OCI-LY7 (cell line): ENCODE results near the gene PCDHA10. TPM values are rescaled to one million over a fixed set of nuclear protein-coding genes. Genes with fewer than 3 reads are reported as not detected.

Experiments
- BruUV-seq: library from RNA; stranded (reverse); fragments of 400-500 nt; replicated peaks from 2 replicates; lab custom pipeline; 2021; lab: Mats Ljungman, UMichigan
- CTCF ChIA-PET: fragments of 300-600 bp; sonication (Branson Sonifier 250); formaldehyde crosslinking; loops from one replicate; lab custom pipeline; 2022; ENCODE audit warnings: antibody characterized with exemption; ENCODE audit not compliant: unreplicated experiment; lab: Charles Lee
- POLR2A ChIA-PET: fragments of 300-600 bp; sonication (Branson Sonifier 250); formaldehyde crosslinking; loops from one replicate; lab custom pipeline; 2022; ENCODE audit warnings: antibody characterized with exemption; lab: Charles Lee
- DNase-seq: peaks from one replicate; pipeline ENCODE4 v3.0.0-alpha.2; 2015; ENCODE audit warnings: low spot score
- H2AFZ ChIP-seq: fragments of 200-600 bp; sonication (generic), shearing (Covaris generic); 2 replicates; pipeline ENCODE4 v1.6.1; 2014; ENCODE audit warnings: mild to moderate bottlenecking, antibody characterized with exemption, low read length, moderate library complexity
- H3K27ac ChIP-seq: fragments of 200-600 bp; sonication (generic); 2 replicates; pipeline ENCODE4 v1.5.1; 2014; ENCODE audit warnings: mixed run types, low read depth, mild to moderate bottlenecking, moderate library complexity, low read length, inconsistent platforms; ENCODE audit not compliant: poor library complexity, severe bottlenecking
- H3K36me3 ChIP-seq: fragments of 200-600 bp; sonication (generic); 2 replicates; pipeline ENCODE4 v1.6.1; 2014; ENCODE audit warnings: mild to moderate bottlenecking, antibody characterized with exemption, low read length, moderate library complexity, mixed read lengths; ENCODE audit not compliant: insufficient read depth
- H3K4me1 ChIP-seq: fragments of 200-600 bp; sonication (generic); 2 replicates; pipeline ENCODE4 v1.5.1; 2014; ENCODE audit warnings: mild to moderate bottlenecking, low read length; ENCODE audit not compliant: insufficient read depth, poor library complexity, severe bottlenecking
- H3K4me2 ChIP-seq: fragments of 200-600 bp; sonication (generic); 2 replicates; pipeline ENCODE4 v1.6.1; 2014; ENCODE audit warnings: mild to moderate bottlenecking, low read length
- H3K4me3 ChIP-seq: fragments of 200-600 bp; sonication (generic); 2 replicates; pipeline ENCODE4 v1.5.1; 2014; ENCODE audit warnings: mild to moderate bottlenecking, low read depth, low read length; ENCODE audit not compliant: poor library complexity, severe bottlenecking
- H3K79me2 ChIP-seq: fragments of 200-600 bp; sonication (generic); 2 replicates; pipeline ENCODE4 v1.6.1; 2016; ENCODE audit warnings: low read depth, mild to moderate bottlenecking, low read length, moderate library complexity, mixed read lengths; ENCODE audit not compliant: insufficient read depth
- H3K9me2 ChIP-seq: fragments of 200-600 bp; sonication (generic); 2 replicates; pipeline ENCODE4 v1.6.1; 2016; ENCODE audit warnings: mild to moderate bottlenecking, low read length, mixed read lengths; ENCODE audit not compliant: insufficient read depth
- H3K9me3 ChIP-seq: fragments of 200-600 bp; sonication (generic); 2 replicates; pipeline ENCODE4 v1.6.1; 2014; ENCODE audit warnings: mild to moderate bottlenecking, mixed run types, low read length, mixed read lengths
- H4K20me1 ChIP-seq: fragments of 200-600 bp; sonication (generic); 2 replicates; pipeline ENCODE4 v1.6.1; 2014; ENCODE audit warnings: mild to moderate bottlenecking, antibody characterized with exemption, low read length, moderate library complexity, mixed read lengths; ENCODE audit not compliant: insufficient read depth
- EZH2phosphoT487 ChIP-seq: fragments of 200-600 bp; sonication (generic); IDR thresholded peaks from 2 replicates; pipeline ENCODE4 v1.6.1; 2018; ENCODE audit warnings: low read depth, borderline replicate concordance, mild to moderate bottlenecking, mixed run types, antibody characterized with exemption, low read length, moderate library complexity, mixed read lengths
- intact Hi-C: fragments of 100-400 bp; cut with micrococcal nuclease; formaldehyde crosslinking; loops from one replicate; pipeline ENCODE4 v1.10.0; 2022; ENCODE audit not compliant: unreplicated experiment
- total RNA-seq, 2 experiments: library from RNA; depleted of rRNA in 1 of 2; stranded (reverse); fragments of >200 nt in 1 of 2; shearing (Covaris generic) in 1 of 2; gene quantifications; 2 replicates each; pipeline ENCODE4 v1.2.3, GENCODE V29; 2014 to 2022
- TF ChIP-seq, protein P1 (sequence below): fragments of 200-600 bp; sonication (generic); conservative IDR thresholded peaks from 2 replicates; pipeline ENCODE4 v1.5.1; 2014; ENCODE audit warnings: mild to moderate bottlenecking, antibody characterized with exemption, low read length, moderate library complexity, mixed read lengths

The PCDHA10 gene
- total RNA-seq, 2 experiments from 2014 or later, result not detected

- H3K4me2 ChIP-seq, result no peak overlapping the region
- ChIA-PET POLR2A (no interaction called here), CTCF (no interaction called here)
- no peaks in the 10 kb centered on the region for H4K20me1 ChIP-seq
- no peak overlapping the region for H2AFZ ChIP-seq
- no peak for TF ChIP-seq EZH2phosphoT487
- TF ChIP-seq, protein P1, sequence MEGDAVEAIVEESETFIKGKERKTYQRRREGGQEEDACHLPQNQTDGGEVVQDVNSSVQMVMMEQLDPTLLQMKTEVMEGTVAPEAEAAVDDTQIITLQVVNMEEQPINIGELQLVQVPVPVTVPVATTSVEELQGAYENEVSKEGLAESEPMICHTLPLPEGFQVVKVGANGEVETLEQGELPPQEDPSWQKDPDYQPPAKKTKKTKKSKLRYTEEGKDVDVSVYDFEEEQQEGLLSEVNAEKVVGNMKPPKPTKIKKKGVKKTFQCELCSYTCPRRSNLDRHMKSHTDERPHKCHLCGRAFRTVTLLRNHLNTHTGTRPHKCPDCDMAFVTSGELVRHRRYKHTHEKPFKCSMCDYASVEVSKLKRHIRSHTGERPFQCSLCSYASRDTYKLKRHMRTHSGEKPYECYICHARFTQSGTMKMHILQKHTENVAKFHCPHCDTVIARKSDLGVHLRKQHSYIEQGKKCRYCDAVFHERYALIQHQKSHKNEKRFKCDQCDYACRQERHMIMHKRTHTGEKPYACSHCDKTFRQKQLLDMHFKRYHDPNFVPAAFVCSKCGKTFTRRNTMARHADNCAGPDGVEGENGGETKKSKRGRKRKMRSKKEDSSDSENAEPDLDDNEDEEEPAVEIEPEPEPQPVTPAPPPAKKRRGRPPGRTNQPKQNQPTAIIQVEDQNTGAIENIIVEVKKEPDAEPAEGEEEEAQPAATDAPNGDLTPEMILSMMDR, result no peak
- H3K4me3 ChIP-seq, result no peak overlapping the region
- no peaks in the 10 kb centered on the region for H3K4me1 ChIP-seq
- BruUV-seq, result no TSS peak
- no peaks in the 10 kb centered on the region for H3K36me3 ChIP-seq
- H3K9me2 ChIP-seq, result no peaks in the 10 kb centered on the region
- intact Hi-C loops, result no loop called here
- no peak overlapping the region for H3K27ac ChIP-seq
- no peaks in the 10 kb centered on the region for H3K79me2 ChIP-seq
- H3K9me3 ChIP-seq, result no peaks in the 10 kb centered on the region
- DNase-seq, result no peak
These were observed 2.2 kb downstream of the PCDHA10 start for GRCh38 chr5:140857987-140858240.

DNA sequence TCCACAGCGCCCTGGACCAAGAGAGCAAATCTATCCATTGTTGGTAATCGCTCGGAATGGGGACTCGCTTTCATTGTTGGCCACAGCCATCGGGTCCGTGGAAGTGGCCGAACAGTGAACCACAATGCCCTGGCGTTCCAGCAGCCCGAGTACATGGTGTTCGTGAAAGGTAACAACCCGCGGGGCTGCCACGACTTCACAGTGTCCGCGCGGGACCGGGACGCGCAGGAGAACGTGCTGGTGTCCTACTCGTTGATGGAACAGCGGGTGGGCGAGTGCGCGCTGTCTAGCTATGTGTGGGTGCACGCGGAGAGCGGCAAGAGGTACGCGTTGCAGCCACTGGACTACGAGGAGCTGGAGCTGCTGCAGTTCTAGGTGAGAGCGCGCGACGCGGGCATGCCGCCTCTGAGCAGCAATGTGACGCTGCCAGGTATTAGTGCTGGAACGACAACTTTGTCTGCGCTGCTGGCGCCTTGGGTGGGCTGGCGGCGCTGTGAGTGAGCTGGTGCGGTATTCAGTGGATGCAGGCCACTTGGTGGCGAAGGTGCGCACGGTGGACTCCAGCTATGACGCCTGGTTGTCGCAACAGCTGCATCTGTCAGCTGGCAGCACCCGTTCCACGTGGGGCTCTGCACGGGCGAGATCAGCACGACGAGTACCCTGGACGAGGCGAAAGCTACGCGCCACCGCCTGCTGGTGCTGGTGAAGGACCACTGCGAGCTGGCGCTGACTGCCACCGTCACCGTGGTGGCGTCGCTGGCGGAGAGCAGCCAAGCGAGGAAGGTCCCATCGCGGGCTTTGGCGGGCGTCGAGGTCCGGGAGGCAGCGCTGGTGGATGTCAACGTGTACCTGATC is 7.0 kb downstream of the PCDHA10 start:
- no peaks in the 10 kb centered on the region for H3K79me2 ChIP-seq
- no peaks in the 10 kb centered on the region for H3K4me1 ChIP-seq
- ChIA-PET POLR2A (no interaction called here), CTCF (no interaction called here)
- no peaks in the 10 kb centered on the region for H4K20me1 ChIP-seq
- no peak overlapping the region for H2AFZ ChIP-seq
- no peak for DNase-seq
- H3K9me3 ChIP-seq, result no peaks in the 10 kb centered on the region
- TF ChIP-seq, protein P1, result no peak
- no peak for TF ChIP-seq EZH2phosphoT487
- H3K36me3 ChIP-seq, result no peaks in the 10 kb centered on the region
- no peak overlapping the region for H3K4me3 ChIP-seq
- H3K4me2 ChIP-seq, result no peak overlapping the region
- H3K9me2 ChIP-seq, result no peaks in the 10 kb centered on the region
- intact Hi-C loops, result no loop called here
- H3K27ac ChIP-seq, result no peak overlapping the region
- no TSS peak for BruUV-seq
